ENCODE measurements around the gene PREP. TPM values are rescaled to one million over a fixed set of nuclear protein-coding genes. Genes with fewer than 3 reads are reported as not detected.

The PREP gene
- total and polyA plus RNA-seq, 4 experiments from 2014 or later = 29.8 to 43.6 (median 34.6) TPM

DNA sequence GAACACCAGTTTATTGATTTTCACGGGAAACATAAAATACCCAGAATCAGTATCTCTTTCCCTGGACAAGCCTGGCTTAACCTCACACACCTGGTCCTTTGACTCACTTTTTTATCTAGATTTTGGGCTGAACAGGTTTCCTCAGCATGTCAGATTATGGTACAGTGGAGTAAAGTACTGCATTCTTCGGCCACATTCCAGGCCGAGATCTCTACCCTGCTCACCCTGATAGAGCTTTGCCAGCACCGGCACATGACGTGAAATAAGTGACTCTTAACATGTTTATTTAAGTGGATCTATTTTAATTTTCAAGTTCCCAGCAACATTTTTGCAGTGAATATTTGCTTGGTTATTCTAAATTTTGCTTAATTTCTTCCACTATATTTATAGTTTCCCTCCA is 144.1 kb downstream of the PREP start:
- ChIA-PET CTCF (ENCODE audit: partially characterized antibody) (no interaction called here), POLR2A (ENCODE audit: partially characterized antibody) (no interaction called here)
- intact Hi-C loops (cut with micrococcal nuclease) = no loop called here
- no peaks in the 10 kb centered on the region for H3K4me1 Mint-ChIP-seq
- H3K9me3 ChIP-seq (ENCODE audit: control insufficient read depth in 1 of 2, low read length in 2 of 2) = no peaks in the 10 kb centered on the region
- H3K36me3 Mint-ChIP-seq = no peaks in the 10 kb centered on the region
- no peaks in the 10 kb centered on the region for H3K36me3 ChIP-seq (ENCODE audit: insufficient read depth, low read length)
- H3K4me1 ChIP-seq (ENCODE audit: insufficient read depth, low read length) = no peaks in the 10 kb centered on the region
- H3K27me3 ChIP-seq (ENCODE audit: insufficient read depth, low read length) = no peaks in the 10 kb centered on the region
- peaks cover 0 to 3% (median 0%) of the 10 kb centered on the region in 8 donors for H3K9me3 Mint-ChIP-seq
- no peak for DNase-seq
- peaks cover 6 to 8% of the 10 kb centered on the region in 2 donors for H3K27me3 Mint-ChIP-seq
- H3K4me3 ChIP-seq (ENCODE audit: low read length in 2 of 2) = no peak overlapping the region
- no peak overlapping the region for H3K27ac Mint-ChIP-seq
- no peak overlapping the region for H3K27ac ChIP-seq (ENCODE audit: low read depth, low read length)
- H3K4me3 Mint-ChIP-seq = no peak overlapping the region

- intact Hi-C loops (cut with micrococcal nuclease) = no loop called here
- Histone ChIP-seq H3K36me3 (ENCODE audit: insufficient read depth, low read length) (no peaks in the 10 kb centered on the region), H3K4me3 (ENCODE audit: low read length in 2 of 2) (no peak overlapping the region), H3K27ac (ENCODE audit: low read depth, low read length) (no peak overlapping the region), H3K4me1 (ENCODE audit: insufficient read depth, low read length) (no peaks in the 10 kb centered on the region), H3K27me3 (ENCODE audit: insufficient read depth, low read length) (no peaks in the 10 kb centered on the region), H3K9me3 (ENCODE audit: control insufficient read depth in 1 of 2, low read length in 2 of 2) (no peaks in the 10 kb centered on the region)
- Mint-ChIP-seq H3K4me1 (no peaks in the 10 kb centered on the region), H3K4me3 (no peak overlapping the region), H3K27me3 (peaks cover 6 to 10% of the 10 kb centered on the region in 2 donors), H3K36me3 (no peaks in the 10 kb centered on the region), H3K27ac (no peak overlapping the region), H3K9me3 (peaks cover 0 to 3% (median 0%) of the 10 kb centered on the region in 8 donors)
- POLR2A ChIA-PET (ENCODE audit: partially characterized antibody) = no interaction called here
- DNase-seq = no peak
- CTCF ChIA-PET (ENCODE audit: partially characterized antibody) = no interaction called here
Measured at GRCh38 chr6:105257340-105257739, 145.5 kb downstream of the PREP start.

DNA sequence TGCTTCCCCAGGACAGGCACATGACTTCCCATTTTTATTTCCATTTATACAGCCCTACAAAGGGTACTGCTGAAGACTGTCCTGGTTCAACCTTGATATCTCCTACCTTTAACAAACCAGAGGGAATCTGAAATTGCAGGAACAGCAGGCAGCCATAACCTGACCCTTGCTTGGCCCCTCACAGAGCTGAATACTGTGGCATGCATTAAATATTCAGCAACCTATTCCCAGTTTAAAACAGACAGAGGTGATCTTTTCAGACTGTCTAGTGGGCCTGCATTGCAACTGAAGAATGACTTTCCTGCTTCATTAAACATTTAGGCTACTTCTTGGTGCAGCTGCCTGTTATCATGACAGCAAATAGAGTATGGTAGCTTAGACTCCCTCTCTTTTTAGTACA is 146.3 kb downstream of the PREP start:
- ChIA-PET POLR2A (ENCODE audit: partially characterized antibody) (no interaction called here), CTCF (ENCODE audit: partially characterized antibody) (no interaction called here)
- no peak overlapping the region for H3K4me3 Mint-ChIP-seq
- Histone ChIP-seq H3K4me1 (ENCODE audit: insufficient read depth, low read length) (no peaks in the 10 kb centered on the region), H3K4me3 (ENCODE audit: low read length in 2 of 2) (no peak overlapping the region), H3K27me3 (ENCODE audit: insufficient read depth, low read length) (no peaks in the 10 kb centered on the region), H3K9me3 (ENCODE audit: control insufficient read depth in 1 of 2, low read length in 2 of 2) (no peaks in the 10 kb centered on the region), H3K27ac (ENCODE audit: low read depth, low read length) (no peak overlapping the region), H3K36me3 (ENCODE audit: insufficient read depth, low read length) (no peaks in the 10 kb centered on the region)
- H3K27me3 Mint-ChIP-seq = peaks cover 4 to 11% of the 10 kb centered on the region in 2 donors
- H3K27ac Mint-ChIP-seq = no peak overlapping the region
- intact Hi-C loops (cut with micrococcal nuclease) = no loop called here
- no peaks in the 10 kb centered on the region for H3K36me3 Mint-ChIP-seq
- no peak for DNase-seq
- no peaks in the 10 kb centered on the region for H3K4me1 Mint-ChIP-seq
- H3K9me3 Mint-ChIP-seq = peaks cover 0 to 5% (median 0%) of the 10 kb centered on the region in 8 donors

DNA sequence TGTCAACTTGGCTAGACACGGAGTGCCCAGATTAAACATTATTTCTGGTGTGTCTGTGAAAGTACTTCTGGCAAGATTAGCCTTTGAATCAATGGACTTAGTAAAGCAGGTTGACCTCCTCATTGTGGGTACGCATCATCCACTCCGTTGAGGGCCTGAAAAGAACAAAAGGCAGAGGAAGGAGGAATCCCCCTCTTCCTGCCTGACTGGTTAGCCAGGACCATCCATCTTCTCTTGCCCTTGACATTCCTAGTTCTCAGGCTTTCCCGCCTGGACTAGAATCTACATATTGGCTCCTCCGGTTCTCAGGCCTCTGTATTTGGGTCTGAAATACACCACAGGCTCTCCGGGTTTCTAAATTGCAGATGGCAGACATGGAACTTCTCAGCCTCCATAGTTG is 149.1 kb downstream of the PREP start:
- Histone ChIP-seq H3K27me3 (ENCODE audit: insufficient read depth, low read length) (no peaks in the 10 kb centered on the region), H3K4me3 (ENCODE audit: low read length in 2 of 2) (no peak overlapping the region), H3K9me3 (ENCODE audit: control insufficient read depth in 1 of 2, low read length in 2 of 2) (no peaks in the 10 kb centered on the region), H3K27ac (ENCODE audit: low read depth, low read length) (no peak overlapping the region), H3K36me3 (ENCODE audit: insufficient read depth, low read length) (no peaks in the 10 kb centered on the region), H3K4me1 (ENCODE audit: insufficient read depth, low read length) (no peaks in the 10 kb centered on the region)
- peaks cover 3 to 5% of the 10 kb centered on the region in 2 donors for H3K27me3 Mint-ChIP-seq
- H3K9me3 Mint-ChIP-seq = peaks cover 0 to 5% (median 0%) of the 10 kb centered on the region in 8 donors
- intact Hi-C loops (cut with micrococcal nuclease) = no loop called here
- ChIA-PET POLR2A (ENCODE audit: partially characterized antibody) (no interaction called here), CTCF (ENCODE audit: partially characterized antibody) (no interaction called here)
- H3K4me1 Mint-ChIP-seq = no peaks in the 10 kb centered on the region
- H3K4me3 Mint-ChIP-seq = no peak overlapping the region
- no peaks in the 10 kb centered on the region for H3K36me3 Mint-ChIP-seq
- DNase-seq = no peak
- H3K27ac Mint-ChIP-seq = no peak overlapping the region

DNA sequence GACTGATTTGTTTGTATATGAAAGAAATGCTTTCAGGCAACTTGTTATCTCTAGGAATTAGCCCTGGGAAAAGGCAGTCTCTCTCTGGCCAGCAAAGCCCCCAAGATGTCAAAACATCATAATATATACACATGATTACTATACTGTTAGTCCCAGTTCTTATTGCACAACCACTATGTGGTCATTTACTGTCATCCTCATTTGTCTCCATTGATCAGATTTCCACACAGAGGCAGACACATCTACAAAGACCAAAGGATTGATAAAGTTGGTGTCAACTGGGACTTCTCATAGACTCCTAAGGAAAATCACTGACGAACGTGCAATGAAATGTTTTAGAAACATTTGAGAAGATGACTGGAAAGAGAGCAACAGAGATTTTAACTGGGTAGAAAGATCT is 151.2 kb downstream of the PREP start:
- peaks cover 3 to 5% of the 10 kb centered on the region in 2 donors for H3K27me3 Mint-ChIP-seq
- Histone ChIP-seq H3K27ac (ENCODE audit: low read depth, low read length) (no peak overlapping the region), H3K4me1 (ENCODE audit: insufficient read depth, low read length) (no peaks in the 10 kb centered on the region), H3K36me3 (ENCODE audit: insufficient read depth, low read length) (no peaks in the 10 kb centered on the region), H3K4me3 (ENCODE audit: low read length in 2 of 2) (no peak overlapping the region), H3K9me3 (ENCODE audit: control insufficient read depth in 1 of 2, low read length in 2 of 2) (no peaks in the 10 kb centered on the region), H3K27me3 (ENCODE audit: insufficient read depth, low read length) (no peaks in the 10 kb centered on the region)
- intact Hi-C loops (cut with micrococcal nuclease) = no loop called here
- H3K36me3 Mint-ChIP-seq = no peaks in the 10 kb centered on the region
- no peak overlapping the region for H3K27ac Mint-ChIP-seq
- ChIA-PET CTCF (ENCODE audit: partially characterized antibody) (no interaction called here), POLR2A (ENCODE audit: partially characterized antibody) (no interaction called here)
- H3K4me1 Mint-ChIP-seq = no peaks in the 10 kb centered on the region
- H3K9me3 Mint-ChIP-seq = peaks cover 0 to 8% (median 0%) of the 10 kb centered on the region in 8 donors
- DNase-seq = no peak
- H3K4me3 Mint-ChIP-seq = no peak overlapping the region

- no peaks in the 10 kb centered on the region for H3K4me1 ChIP-seq (ENCODE audit: insufficient read depth, low read length)
- Mint-ChIP-seq H3K36me3 (no peaks in the 10 kb centered on the region), H3K4me3 (no peak overlapping the region), H3K27ac (no peak overlapping the region), H3K9me3 (peaks cover 0 to 8% (median under 1%) of the 10 kb centered on the region in 8 donors), H3K27me3 (peaks cover 1 to 5% of the 10 kb centered on the region in 2 donors), H3K4me1 (no peaks in the 10 kb centered on the region)
- ChIA-PET CTCF (ENCODE audit: partially characterized antibody) (no interaction called here), POLR2A (ENCODE audit: partially characterized antibody) (no interaction called here)
- DNase-seq = no peak
- H3K27ac ChIP-seq (ENCODE audit: low read depth, low read length) = no peak overlapping the region
- no peaks in the 10 kb centered on the region for H3K9me3 ChIP-seq (ENCODE audit: control insufficient read depth in 1 of 2, low read length in 2 of 2)
- H3K27me3 ChIP-seq (ENCODE audit: insufficient read depth, low read length) = no peaks in the 10 kb centered on the region
- no peaks in the 10 kb centered on the region for H3K36me3 ChIP-seq (ENCODE audit: insufficient read depth, low read length)
- H3K4me3 ChIP-seq (ENCODE audit: low read length in 2 of 2) = no peak overlapping the region
- intact Hi-C loops (cut with micrococcal nuclease) = no loop called here
Measured at GRCh38 chr6:105250533-105250932, 152.3 kb downstream of the PREP start.

GRCh38 chr6:105243487-105243886 is 159.4 kb downstream of the PREP start:
- intact Hi-C loops (cut with micrococcal nuclease) = no loop called here
- Histone ChIP-seq H3K4me1 (ENCODE audit: insufficient read depth, low read length) (no peaks in the 10 kb centered on the region), H3K36me3 (ENCODE audit: insufficient read depth, low read length) (no peaks in the 10 kb centered on the region), H3K9me3 (ENCODE audit: control insufficient read depth in 1 of 2, low read length in 2 of 2) (no peaks in the 10 kb centered on the region), H3K4me3 (ENCODE audit: low read length in 2 of 2) (no peak overlapping the region), H3K27ac (ENCODE audit: low read depth, low read length) (no peak overlapping the region), H3K27me3 (ENCODE audit: insufficient read depth, low read length) (no peaks in the 10 kb centered on the region)
- ChIA-PET CTCF (ENCODE audit: partially characterized antibody) (no interaction called here), POLR2A (ENCODE audit: partially characterized antibody) (no interaction called here)
- Mint-ChIP-seq H3K36me3 (no peaks in the 10 kb centered on the region), H3K27me3 (peaks cover 13 to 14% of the 10 kb centered on the region in 2 donors), H3K4me1 (no peaks in the 10 kb centered on the region), H3K27ac (no peak overlapping the region), H3K9me3 (peaks cover under 1 to 9% (median 6%) of the 10 kb centered on the region in 8 donors), H3K4me3 (no peak overlapping the region)
- no peak for DNase-seq

DNA sequence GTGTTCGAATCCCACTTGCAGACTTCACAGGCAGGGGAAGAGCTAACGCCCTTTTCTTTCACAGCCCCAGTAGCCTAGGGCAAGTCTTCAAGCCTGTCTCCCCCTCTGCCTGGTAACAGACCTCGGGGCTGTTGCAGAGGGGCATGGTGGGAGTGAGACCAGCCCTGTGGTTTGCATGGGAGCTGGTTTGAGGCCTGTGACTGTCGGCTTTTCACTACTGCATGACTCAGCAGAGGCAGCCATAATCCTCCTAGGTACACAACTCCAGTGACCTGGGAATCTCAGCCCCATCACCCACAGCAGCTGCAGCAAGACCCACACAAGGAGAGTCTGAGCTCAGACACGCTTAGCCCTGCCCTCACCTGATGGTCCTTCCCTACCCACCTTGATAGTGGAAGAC is 167.7 kb downstream of the PREP start:
- no peaks in the 10 kb centered on the region for H3K27me3 ChIP-seq (ENCODE audit: insufficient read depth, low read length)
- peaks cover 18 to 29% of the 10 kb centered on the region in 2 donors for H3K27me3 Mint-ChIP-seq
- H3K36me3 ChIP-seq (ENCODE audit: insufficient read depth, low read length) = no peaks in the 10 kb centered on the region
- CTCF ChIA-PET (ENCODE audit: partially characterized antibody) = no interaction called here
- no peak overlapping the region for H3K27ac ChIP-seq (ENCODE audit: low read depth, low read length)
- H3K4me1 Mint-ChIP-seq = no peaks in the 10 kb centered on the region
- no peak overlapping the region for H3K27ac Mint-ChIP-seq
- H3K4me3 Mint-ChIP-seq = no peak overlapping the region
- peaks cover 0 to 5% of the 10 kb centered on the region in 2 donors for H3K36me3 Mint-ChIP-seq
- DNase-seq = no peak
- H3K9me3 ChIP-seq (ENCODE audit: control insufficient read depth in 1 of 2, low read length in 2 of 2) = no peaks in the 10 kb centered on the region
- no peak overlapping the region for H3K4me3 ChIP-seq (ENCODE audit: low read length in 2 of 2)
- no peaks in the 10 kb centered on the region for H3K4me1 ChIP-seq (ENCODE audit: insufficient read depth, low read length)
- peaks cover 7 to 32% (median 28%) of the 10 kb centered on the region in 8 donors for H3K9me3 Mint-ChIP-seq
- POLR2A ChIA-PET (ENCODE audit: partially characterized antibody) = no interaction called here
- intact Hi-C loops (cut with micrococcal nuclease) = no loop called here
